Thyroid gland (tissue), 4 donors: ENCODE measurements around the gene MKKS. TPM values are rescaled to one million over a fixed set of nuclear protein-coding genes. Genes with fewer than 3 reads are reported as not detected.

Source experiments
- DNase-seq, 2 donors: peaks; one replicate each; pipeline ENCODE4 v3.0.0-alpha.2; 2019
- H3K27ac ChIP-seq, 3 donors: fragments of 200-600 bp; sonication (generic); 1 replicate in 2 of 3; 2 replicates in 1 of 3; pipeline ENCODE4 v1.5.1; 2016 to 2019; ENCODE audit warnings: mild to moderate bottlenecking in 1 of 3, moderate library complexity in 1 of 3
- H3K27me3 ChIP-seq: fragments of 200-600 bp; sonication (generic); one replicate; pipeline ENCODE4 v1.5.1; 2019
- H3K36me3 ChIP-seq, 2 donors: fragments of 200-600 bp; sonication (generic); one replicate each; pipeline ENCODE4 v1.5.1; 2016 to 2019
- H3K4me1 ChIP-seq, 2 donors: fragments of 200-600 bp; sonication (generic); one replicate each; pipeline ENCODE4 v1.5.1; 2017 to 2019
- H3K4me3 ChIP-seq, 3 donors: fragments of 200-600 bp; sonication (generic); replicated peaks in 1 of 3; 1 replicate in 2 of 3; 2 replicates in 1 of 3; pipeline ENCODE4 v1.5.1; 2016; ENCODE audit warnings: mild to moderate bottlenecking in 1 of 3
- H3K9me3 ChIP-seq: fragments of 200-600 bp; sonication (generic); one replicate; pipeline ENCODE4 v1.5.1; 2017
- POLR2A ChIP-seq, 2 donors: fragments of 450-650 bp; IDR thresholded peaks; one replicate each; pipeline ENCODE4 v1.6.1; 2017; ENCODE audit warnings: antibody characterized with exemption in 2 of 2, mild to moderate bottlenecking in 2 of 2, moderate library complexity in 1 of 2
- WGBS, 2 donors: methylation state at CpG; one replicate each; pipeline ENCODE4 v1.1.5; 2017; 5-methylcytosine and 5-hydroxymethylcytosine counted together
- intact Hi-C: fragments of 100-400 bp; cut with DNase I; formaldehyde crosslinking; loops from one replicate; pipeline ENCODE4 v1.15.1; 2023
- total RNA-seq, 4 donors: library from RNA; depleted of rRNA; stranded (reverse); fragments of >200 nt; gene quantifications; one replicate each; pipeline ENCODE4 v1.2.3, GENCODE V29; 2016
- TF ChIP-seq, protein P1 (sequence below), 6 experiments: fragments of 200-600 bp in 3 of 6; fragments of 450-650 bp in 3 of 6; sonication (generic) in 3 of 6; IDR thresholded peaks; one replicate each; pipeline ENCODE4 v1.5.1; 2016 to 2019; ENCODE audit warnings: antibody characterized with exemption in 6 of 6, mild to moderate bottlenecking in 2 of 6, inconsistent platforms in 1 of 6, moderate library complexity in 1 of 6

The MKKS gene
- total RNA-seq, 4 donors from 2014 or later = 19.3 to 27.8 (median 24.1) TPM

DNA sequence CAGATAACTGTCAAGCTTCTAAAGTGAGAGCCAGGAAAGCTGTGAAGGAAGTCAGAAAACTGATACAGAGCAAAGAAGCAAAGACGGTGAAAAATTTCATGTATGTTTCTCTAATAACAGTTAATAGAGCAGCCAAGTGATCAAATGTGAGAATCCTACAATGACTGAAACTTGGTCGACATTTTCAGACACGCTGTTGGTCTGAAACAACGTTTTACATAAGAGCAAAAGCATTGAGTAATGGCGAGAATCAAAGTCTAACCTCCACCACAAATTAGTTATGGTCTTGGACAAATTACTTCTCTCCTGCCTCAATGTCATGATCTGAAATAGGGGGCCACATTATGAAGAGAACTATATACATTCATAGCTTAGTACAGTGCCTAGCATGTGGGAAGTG lies 3.3 kb downstream of the MKKS start:
- 93% methylated on average over 5 of the region's 5 CpGs for WGBS, 2 donors
- no peak overlapping the region for H3K4me3 ChIP-seq
- H3K27ac ChIP-seq = no peak overlapping the region
- H3K4me1 ChIP-seq = peaks cover 15 to 18% of the 10 kb centered on the region in 2 donors
- intact Hi-C loops = loop anchor here (10.0 kb wide), 1 partner anchor 244 kb away; the partner anchor contains the start of gene JAG1
- no peaks in the 10 kb centered on the region for H3K36me3 ChIP-seq
- H3K27me3 ChIP-seq = no peaks in the 10 kb centered on the region
- TF ChIP-seq POLR2A (IDR thresholded peaks at IDR 0.05) = no peak
- TF ChIP-seq, protein P1, sequence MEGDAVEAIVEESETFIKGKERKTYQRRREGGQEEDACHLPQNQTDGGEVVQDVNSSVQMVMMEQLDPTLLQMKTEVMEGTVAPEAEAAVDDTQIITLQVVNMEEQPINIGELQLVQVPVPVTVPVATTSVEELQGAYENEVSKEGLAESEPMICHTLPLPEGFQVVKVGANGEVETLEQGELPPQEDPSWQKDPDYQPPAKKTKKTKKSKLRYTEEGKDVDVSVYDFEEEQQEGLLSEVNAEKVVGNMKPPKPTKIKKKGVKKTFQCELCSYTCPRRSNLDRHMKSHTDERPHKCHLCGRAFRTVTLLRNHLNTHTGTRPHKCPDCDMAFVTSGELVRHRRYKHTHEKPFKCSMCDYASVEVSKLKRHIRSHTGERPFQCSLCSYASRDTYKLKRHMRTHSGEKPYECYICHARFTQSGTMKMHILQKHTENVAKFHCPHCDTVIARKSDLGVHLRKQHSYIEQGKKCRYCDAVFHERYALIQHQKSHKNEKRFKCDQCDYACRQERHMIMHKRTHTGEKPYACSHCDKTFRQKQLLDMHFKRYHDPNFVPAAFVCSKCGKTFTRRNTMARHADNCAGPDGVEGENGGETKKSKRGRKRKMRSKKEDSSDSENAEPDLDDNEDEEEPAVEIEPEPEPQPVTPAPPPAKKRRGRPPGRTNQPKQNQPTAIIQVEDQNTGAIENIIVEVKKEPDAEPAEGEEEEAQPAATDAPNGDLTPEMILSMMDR (IDR thresholded peaks at IDR 0.05) = no peak
- DNase-seq = no peak
- no peaks in the 10 kb centered on the region for H3K9me3 ChIP-seq

GRCh38 chr20:10430000-10430466 lies 4.0 kb downstream of the MKKS start:
- intact Hi-C loops = loop anchor here (10.0 kb wide), 1 partner anchor 245 kb away; the partner anchor contains the start of gene JAG1
- H3K27me3 ChIP-seq = no peaks in the 10 kb centered on the region
- no peaks in the 10 kb centered on the region for H3K9me3 ChIP-seq
- DNase-seq = no peak
- H3K4me1 ChIP-seq = peaks cover 15 to 16% of the 10 kb centered on the region in 2 donors
- no peaks in the 10 kb centered on the region for H3K36me3 ChIP-seq
- no peak overlapping the region for H3K4me3 ChIP-seq
- TF ChIP-seq, protein P1 (IDR thresholded peaks at IDR 0.05) = no peak
- TF ChIP-seq POLR2A (IDR thresholded peaks at IDR 0.05) = no peak
- H3K27ac ChIP-seq = no peak overlapping the region

GRCh38 chr20:10429443-10429981 lies 4.5 kb downstream of the MKKS start:
- TF ChIP-seq POLR2A (IDR thresholded peaks at IDR 0.05) = no peak
- TF ChIP-seq, protein P1 (IDR thresholded peaks at IDR 0.05) = no peak
- Histone ChIP-seq H3K27me3 (no peaks in the 10 kb centered on the region), H3K4me1 (peaks cover 15 to 16% of the 10 kb centered on the region in 2 donors)

GRCh38 chr20:10428008-10428407 lies 6.0 kb downstream of the MKKS start:
- Histone ChIP-seq H3K4me1 (peaks cover 12 to 13% of the 10 kb centered on the region in 2 donors), H3K27ac (no peak overlapping the region), H3K9me3 (no peaks in the 10 kb centered on the region), H3K36me3 (no peaks in the 10 kb centered on the region), H3K4me3 (no peak overlapping the region), H3K27me3 (no peaks in the 10 kb centered on the region)
- TF ChIP-seq, protein P1 (IDR thresholded peaks at IDR 0.05) = no peak
- TF ChIP-seq POLR2A (IDR thresholded peaks at IDR 0.05) = no peak
- no peak for DNase-seq
- intact Hi-C loops = no loop called here

More at GRCh38 chr20:10429443-10429981, 4.5 kb downstream of the MKKS start:
- no peak overlapping the region for H3K4me3 ChIP-seq
- H3K36me3 ChIP-seq = no peaks in the 10 kb centered on the region
- no peak for DNase-seq
- no peak overlapping the region for H3K27ac ChIP-seq
- no peaks in the 10 kb centered on the region for H3K9me3 ChIP-seq
- WGBS, 2 donors = 87 to 91% methylated on average over 5 of the region's 5 CpGs
- intact Hi-C loops = no loop called here

DNA sequence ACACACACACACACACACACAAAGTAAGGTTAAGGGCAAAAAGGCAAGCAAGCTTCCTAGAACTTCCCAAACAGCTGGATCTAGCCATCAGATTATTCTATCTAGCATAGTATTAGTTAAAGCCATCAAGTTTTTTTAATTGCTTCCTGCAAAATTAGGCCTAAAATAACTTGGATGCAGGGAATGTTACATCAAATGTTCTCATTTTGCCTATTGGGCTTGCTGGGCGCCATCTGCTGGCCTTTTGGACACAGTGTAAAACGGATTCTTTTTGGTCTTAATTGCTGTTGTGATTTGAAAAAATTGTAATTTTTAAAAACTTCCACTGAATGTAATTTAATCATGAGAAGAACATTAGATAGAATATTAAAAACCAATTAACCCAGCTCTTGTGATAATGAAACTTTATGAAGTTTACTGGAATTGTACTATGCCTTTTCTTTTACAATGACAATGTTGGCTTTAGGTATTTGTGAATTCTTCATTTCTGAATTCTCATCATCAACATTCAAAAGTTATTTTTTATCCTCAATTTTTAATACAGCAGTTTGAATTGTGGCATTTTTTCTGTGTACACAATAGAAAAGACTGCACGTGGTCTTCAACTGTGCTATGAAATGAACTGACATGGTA lies 6.8 kb downstream of the MKKS start:
- Histone ChIP-seq H3K9me3 (no peaks in the 10 kb centered on the region), H3K36me3 (no peaks in the 10 kb centered on the region), H3K27ac (no peak overlapping the region), H3K27me3 (no peaks in the 10 kb centered on the region), H3K4me3 (no peak overlapping the region), H3K4me1 (peaks cover 3 to 5% of the 10 kb centered on the region in 2 donors)
- WGBS, 2 donors = 32 to 37% methylated on average over 3 of the region's 3 CpGs
- TF ChIP-seq, protein P1 (IDR thresholded peaks at IDR 0.05) = peak; percentile 35 to 88 (median 58)
- no peak for TF ChIP-seq POLR2A (IDR thresholded peaks at IDR 0.05)
- peak; percentile 54 to 72 for DNase-seq
- intact Hi-C loops = no loop called here
